Stomach (tissue), 4 donors: ENCODE data around the gene CDH8.

Source experiments
- POLR2A ChIP-seq, 4 donors: fragments of 450-650 bp; IDR thresholded peaks; one replicate each; pipeline ENCODE4 v1.6.1; 2016; ENCODE audit warnings: antibody characterized with exemption in 4 of 4, control low read depth in 2 of 4, mild to moderate bottlenecking in 1 of 4, moderate library complexity in 1 of 4
- POLR2AphosphoS5 ChIP-seq, 3 donors: sonication (generic); formaldehyde crosslinking; IDR thresholded peaks; one replicate each; pipeline ENCODE4 v1.6.1; 2016; ENCODE audit warnings: antibody characterized with exemption in 3 of 3
- TF ChIP-seq, protein P1 (sequence below), 7 experiments: fragments of 450-650 bp in 4 of 7; fragments of 200-600 bp in 3 of 7; sonication (generic) in 3 of 7; IDR thresholded peaks; one replicate each; pipeline ENCODE4 v1.5.1; 2016 to 2019; ENCODE audit warnings: antibody characterized with exemption in 7 of 7, control low read depth in 2 of 7, mild to moderate bottlenecking in 1 of 7

DNA sequence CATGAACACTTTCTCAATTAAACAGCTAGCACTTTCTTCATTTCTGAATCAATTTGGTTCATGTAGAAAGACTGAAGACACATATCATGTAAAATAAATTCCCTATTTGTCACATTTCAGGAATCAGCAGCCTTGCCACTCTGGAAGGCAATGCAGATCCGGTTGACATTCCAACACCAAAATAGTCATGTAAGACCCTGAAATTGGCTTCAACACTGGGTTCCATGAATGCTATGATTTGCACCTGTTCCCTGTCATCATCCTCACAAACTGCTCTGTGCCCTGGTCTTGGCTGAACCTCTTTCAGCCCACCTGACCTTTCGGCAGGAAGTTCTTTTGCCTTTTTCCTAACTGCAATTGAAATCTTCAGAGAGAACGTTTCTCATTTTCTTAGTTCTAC, 156.9 kb downstream of the CDH8 start:
- TF ChIP-seq POLR2A (IDR thresholded peaks at IDR 0.05) (no peak), POLR2AphosphoS5 (IDR thresholded peaks at IDR 0.05) (no peak)
- TF ChIP-seq, protein P1, sequence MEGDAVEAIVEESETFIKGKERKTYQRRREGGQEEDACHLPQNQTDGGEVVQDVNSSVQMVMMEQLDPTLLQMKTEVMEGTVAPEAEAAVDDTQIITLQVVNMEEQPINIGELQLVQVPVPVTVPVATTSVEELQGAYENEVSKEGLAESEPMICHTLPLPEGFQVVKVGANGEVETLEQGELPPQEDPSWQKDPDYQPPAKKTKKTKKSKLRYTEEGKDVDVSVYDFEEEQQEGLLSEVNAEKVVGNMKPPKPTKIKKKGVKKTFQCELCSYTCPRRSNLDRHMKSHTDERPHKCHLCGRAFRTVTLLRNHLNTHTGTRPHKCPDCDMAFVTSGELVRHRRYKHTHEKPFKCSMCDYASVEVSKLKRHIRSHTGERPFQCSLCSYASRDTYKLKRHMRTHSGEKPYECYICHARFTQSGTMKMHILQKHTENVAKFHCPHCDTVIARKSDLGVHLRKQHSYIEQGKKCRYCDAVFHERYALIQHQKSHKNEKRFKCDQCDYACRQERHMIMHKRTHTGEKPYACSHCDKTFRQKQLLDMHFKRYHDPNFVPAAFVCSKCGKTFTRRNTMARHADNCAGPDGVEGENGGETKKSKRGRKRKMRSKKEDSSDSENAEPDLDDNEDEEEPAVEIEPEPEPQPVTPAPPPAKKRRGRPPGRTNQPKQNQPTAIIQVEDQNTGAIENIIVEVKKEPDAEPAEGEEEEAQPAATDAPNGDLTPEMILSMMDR (IDR thresholded peaks at IDR 0.05): no peak
